ENCODE results near the gene TRPV4.
"Not testable (repeated sequence)": the region's sequence is repeated elsewhere in the genome, so short reads cannot be mapped to it uniquely, and the experiment has no call there.

The TRPV4 gene

DNA sequence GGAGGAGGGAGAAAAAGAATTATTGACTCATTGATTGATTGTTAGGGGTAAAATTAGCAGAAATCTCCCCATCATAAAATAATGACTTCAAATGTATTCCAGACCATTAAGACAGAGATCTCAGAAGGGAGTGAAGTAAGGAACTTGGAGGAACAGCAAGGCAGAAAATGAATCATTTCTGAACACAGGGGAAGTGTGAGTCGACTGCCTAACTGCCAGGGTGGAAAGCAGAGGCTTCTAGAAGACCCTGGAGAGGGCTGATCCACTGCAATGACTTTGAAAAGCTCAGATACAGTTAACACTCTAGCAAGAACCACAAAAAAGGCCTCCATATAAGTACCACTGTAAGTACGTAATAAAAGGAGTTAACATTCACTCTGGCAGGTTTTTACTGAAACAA lies 37.5 kb upstream of the TRPV4 start:
- no peak overlapping the region for H3K4me3 ChIP-seq (ENCODE audit: low read depth, low read length)
- no peak for DNase-seq (ENCODE audit: low read depth)
- TF ChIP-seq, protein P1, sequence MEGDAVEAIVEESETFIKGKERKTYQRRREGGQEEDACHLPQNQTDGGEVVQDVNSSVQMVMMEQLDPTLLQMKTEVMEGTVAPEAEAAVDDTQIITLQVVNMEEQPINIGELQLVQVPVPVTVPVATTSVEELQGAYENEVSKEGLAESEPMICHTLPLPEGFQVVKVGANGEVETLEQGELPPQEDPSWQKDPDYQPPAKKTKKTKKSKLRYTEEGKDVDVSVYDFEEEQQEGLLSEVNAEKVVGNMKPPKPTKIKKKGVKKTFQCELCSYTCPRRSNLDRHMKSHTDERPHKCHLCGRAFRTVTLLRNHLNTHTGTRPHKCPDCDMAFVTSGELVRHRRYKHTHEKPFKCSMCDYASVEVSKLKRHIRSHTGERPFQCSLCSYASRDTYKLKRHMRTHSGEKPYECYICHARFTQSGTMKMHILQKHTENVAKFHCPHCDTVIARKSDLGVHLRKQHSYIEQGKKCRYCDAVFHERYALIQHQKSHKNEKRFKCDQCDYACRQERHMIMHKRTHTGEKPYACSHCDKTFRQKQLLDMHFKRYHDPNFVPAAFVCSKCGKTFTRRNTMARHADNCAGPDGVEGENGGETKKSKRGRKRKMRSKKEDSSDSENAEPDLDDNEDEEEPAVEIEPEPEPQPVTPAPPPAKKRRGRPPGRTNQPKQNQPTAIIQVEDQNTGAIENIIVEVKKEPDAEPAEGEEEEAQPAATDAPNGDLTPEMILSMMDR (IDR thresholded peaks at IDR 0.05; ENCODE audit: control insufficient read depth, extremely low read depth, insufficient read depth), result no peak

GRCh38 chr12:109868182-109869051 lies 35.2 kb upstream of the TRPV4 start:
- TF ChIP-seq, protein P1 (IDR thresholded peaks at IDR 0.05; ENCODE audit: control insufficient read depth, extremely low read depth, insufficient read depth), result no peak
- DNase-seq (ENCODE audit: low read depth), result no peak
- H3K4me3 ChIP-seq (ENCODE audit: low read depth, low read length), result no peak overlapping the region

DNA sequence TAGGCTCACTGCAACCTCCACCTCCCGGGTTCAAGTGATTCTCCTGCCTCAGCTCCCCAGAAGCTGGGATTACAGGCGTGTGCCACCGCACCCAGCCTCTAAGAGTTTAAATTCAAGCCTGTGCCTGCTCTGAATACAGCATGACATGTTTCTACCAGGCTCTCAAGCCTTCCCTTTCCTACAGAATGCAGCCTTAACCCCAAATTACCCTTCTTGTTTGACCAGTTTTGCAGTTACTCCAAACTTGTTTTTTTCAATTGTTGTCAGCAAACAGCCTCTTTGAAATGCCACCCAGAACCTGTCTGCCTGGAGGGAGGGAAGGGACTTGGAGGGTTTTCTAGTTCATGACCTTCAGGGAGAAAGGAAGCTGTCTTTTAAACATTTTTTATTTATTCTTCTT lies 31.7 kb upstream of the TRPV4 start:
- H3K4me3 ChIP-seq (ENCODE audit: low read depth, low read length), result no peak overlapping the region
- DNase-seq (ENCODE audit: low read depth), result peak; percentile 82
- TF ChIP-seq, protein P1 (IDR thresholded peaks at IDR 0.05; ENCODE audit: control insufficient read depth, extremely low read depth, insufficient read depth), result no peak

GRCh38 chr12:109863847-109864712 lies 30.9 kb upstream of the TRPV4 start:
- peak; percentile 87 for DNase-seq (ENCODE audit: low read depth)
- TF ChIP-seq, protein P1 (IDR thresholded peaks at IDR 0.05; ENCODE audit: control insufficient read depth, extremely low read depth, insufficient read depth), result no peak
- no peak overlapping the region for H3K4me3 ChIP-seq (ENCODE audit: low read depth, low read length)

DNA sequence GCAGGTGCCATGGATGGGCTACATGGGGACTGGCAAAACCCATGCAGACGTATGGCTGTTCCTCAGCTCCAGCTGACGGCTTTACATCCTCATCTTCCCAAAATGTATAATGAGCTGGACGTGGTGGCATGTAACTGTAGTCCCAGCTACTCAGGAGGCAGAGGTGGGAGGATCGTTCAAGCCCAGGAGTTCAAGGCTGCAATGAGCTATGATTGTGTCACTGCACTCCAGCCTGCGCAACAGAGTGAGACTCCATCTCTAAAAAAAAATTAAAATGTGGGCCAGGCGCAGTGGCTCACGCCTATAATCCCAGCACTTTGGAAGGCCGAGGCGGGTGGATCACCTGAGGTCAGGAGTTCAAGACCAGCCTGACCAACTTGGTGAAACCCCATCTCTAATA lies 29.3 kb upstream of the TRPV4 start:
- not testable (repeated sequence) for DNase-seq (ENCODE audit: low read depth)

DNA sequence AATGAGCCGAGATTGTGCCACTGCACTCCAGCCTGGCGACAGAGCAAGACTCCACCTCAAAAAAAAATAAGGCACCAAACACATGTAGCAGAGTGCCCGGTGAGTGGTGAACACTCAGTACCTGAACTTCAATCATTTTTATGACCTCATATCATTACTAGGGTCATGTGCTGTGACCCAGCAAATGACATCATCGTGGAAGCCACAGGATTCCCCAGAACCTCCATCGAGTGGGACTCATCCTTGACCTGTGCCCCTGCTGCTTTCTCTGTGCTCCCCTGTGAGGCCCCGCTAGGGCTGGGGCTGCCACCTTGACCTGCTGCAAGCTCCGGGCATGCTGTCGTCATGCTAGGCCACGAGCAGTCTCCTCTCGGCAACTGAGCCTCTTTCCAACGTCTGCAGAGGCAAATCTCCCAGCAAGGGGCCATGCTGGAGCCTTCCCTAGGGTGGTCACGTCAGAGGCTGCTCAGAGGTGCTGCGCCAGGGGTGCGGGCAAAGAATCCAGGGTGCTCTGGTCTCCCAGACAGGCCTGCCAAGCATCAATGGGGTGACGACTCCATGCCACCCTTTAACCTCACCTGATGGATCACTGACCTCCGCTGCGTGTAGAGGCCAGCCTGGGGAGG lies 28.6 kb upstream of the TRPV4 start:
- H3K4me3 ChIP-seq (ENCODE audit: low read depth, low read length), result no peak overlapping the region
- DNase-seq (ENCODE audit: low read depth), result no peak
- TF ChIP-seq, protein P1 (IDR thresholded peaks at IDR 0.05; ENCODE audit: control insufficient read depth, extremely low read depth, insufficient read depth), result no peak

More for the DNA sequence above, 29.3 kb upstream of the TRPV4 start:
- H3K4me3 ChIP-seq (ENCODE audit: low read depth, low read length), result not testable (repeated sequence)

DNA sequence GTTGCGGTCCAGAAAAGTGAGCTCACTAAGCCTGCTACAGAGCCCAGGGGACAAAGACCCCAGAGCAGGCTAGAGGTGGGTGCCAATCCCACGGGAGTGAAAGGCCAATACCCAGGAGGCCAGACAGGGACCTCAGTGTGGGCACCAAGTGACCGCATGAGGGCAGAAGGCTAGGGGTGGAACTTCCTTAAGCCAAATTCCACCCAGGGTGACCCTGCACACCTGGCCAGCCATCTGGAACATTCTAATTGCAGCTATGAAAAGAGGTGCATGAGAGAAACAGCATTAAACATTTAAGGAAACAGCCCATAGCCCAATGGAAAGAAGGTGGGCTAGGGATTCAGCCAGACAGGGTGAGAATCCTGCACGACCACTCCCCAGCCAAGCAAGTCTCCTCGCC lies 27.8 kb upstream of the TRPV4 start:
- no peak for DNase-seq (ENCODE audit: low read depth)
- TF ChIP-seq, protein P1 (IDR thresholded peaks at IDR 0.05; ENCODE audit: control insufficient read depth, extremely low read depth, insufficient read depth), result no peak
- H3K4me3 ChIP-seq (ENCODE audit: low read depth, low read length), result no peak overlapping the region

Measured in LNCaP clone FGC (cell line).